IMR-90 (cell line): Measurements from ENCODE around the gene ACIN1. TPM values are rescaled to one million over a fixed set of nuclear protein-coding genes. Genes with fewer than 3 reads are reported as not detected.

Experiments used
- ATAC-seq: fragments of 200-7000 bp; cut with Tn5 transposase; 2 replicates; pipeline ENCODE4 v1.9.1; 2020; ENCODE audit warnings: low read depth, mild to moderate bottlenecking, moderate library complexity
- BruUV-seq: library from RNA; stranded (reverse); fragments of 400-500 nt; replicated peaks from 2 replicates; lab custom pipeline; 2021; lab: Mats Ljungman, UMichigan
- CTCF ChIA-PET: fragments of 300-600 bp; formaldehyde crosslinking; extraction: SDS; loops from one replicate; lab custom pipeline; 2021; ENCODE audit warnings: antibody characterized with exemption; lab: Yijun Ruan, JAX
- POLR2A ChIA-PET: fragments of 300-600 bp; sonication (Branson Sonifier 250); formaldehyde crosslinking; loops from one replicate; lab custom pipeline; 2022; ENCODE audit warnings: antibody characterized with exemption; ENCODE audit not compliant: unreplicated experiment; lab: Charles Lee
- DNase-seq: peaks from one replicate; pipeline ENCODE4 v3.0.0; 2013
- H2AFZ ChIP-seq: replicated peaks from 2 replicates; pipeline ENCODE3; 2013; ENCODE audit warnings: low read length, mild to moderate bottlenecking; ENCODE audit not compliant: poor library complexity
- H2AK5ac ChIP-seq: 2 replicates; pipeline ENCODE4 v1.6.1; 2013; ENCODE audit warnings: low read depth, low read length, inconsistent platforms
- H2AK9ac ChIP-seq: replicated peaks from 2 replicates; pipeline ENCODE3; 2013; ENCODE audit warnings: mild to moderate bottlenecking, low read depth, low read length, moderate library complexity; ENCODE audit not compliant: poor library complexity
- H2BK120ac ChIP-seq: 2 replicates; pipeline ENCODE4 v1.6.1; 2013; ENCODE audit warnings: low read depth, low read length, inconsistent platforms
- H2BK15ac ChIP-seq: 3 replicates; pipeline ENCODE4 v1.6.1; 2013; ENCODE audit warnings: low read depth, low read length, inconsistent platforms
- H2BK20ac ChIP-seq: 2 replicates; pipeline ENCODE4 v1.6.1; 2013; ENCODE audit warnings: low read depth, mild to moderate bottlenecking, inconsistent platforms, low read length, moderate library complexity
- H2BK5ac ChIP-seq: 2 replicates; pipeline ENCODE4 v1.6.1; 2013; ENCODE audit warnings: mild to moderate bottlenecking, low read depth, low read length, inconsistent platforms; ENCODE audit not compliant: poor library complexity, severe bottlenecking
- H3K14ac ChIP-seq: replicated peaks from 2 replicates; pipeline ENCODE4 v1.6.1; 2013; ENCODE audit warnings: low read depth, low read length, inconsistent platforms
- H3K18ac ChIP-seq: 2 replicates; pipeline ENCODE4 v1.6.1; 2013; ENCODE audit warnings: low read depth, low read length, control low read depth
- H3K23ac ChIP-seq: 2 replicates; pipeline ENCODE4 v1.6.1; 2013; ENCODE audit warnings: low read depth, low read length, inconsistent platforms
- H3K27ac ChIP-seq: 2 replicates; pipeline ENCODE4 v1.5.1; 2013; ENCODE audit warnings: mild to moderate bottlenecking, control low read depth, low read length; ENCODE audit not compliant: insufficient read depth
- H3K27me3 ChIP-seq: 2 replicates; pipeline ENCODE4 v1.6.1; 2013; ENCODE audit warnings: low read length; ENCODE audit not compliant: control insufficient read depth, insufficient read depth
- H3K36me3 ChIP-seq: 2 replicates; pipeline ENCODE4 v1.6.1; 2013; ENCODE audit warnings: low read length, mixed read lengths; ENCODE audit not compliant: control insufficient read depth, insufficient read depth
- H3K4ac ChIP-seq: 2 replicates; pipeline ENCODE4 v1.6.1; 2013; ENCODE audit warnings: low read depth, low read length, inconsistent platforms
- H3K4me1 ChIP-seq: 2 replicates; pipeline ENCODE4 v1.6.1; 2013; ENCODE audit warnings: low read length, mixed read lengths; ENCODE audit not compliant: control insufficient read depth, insufficient read depth
- H3K4me2 ChIP-seq: 2 replicates; pipeline ENCODE4 v1.6.1; 2013; ENCODE audit warnings: low read depth, mild to moderate bottlenecking, control low read depth, low read length, moderate library complexity
- H3K4me3 ChIP-seq: 2 replicates; pipeline ENCODE4 v1.5.1; 2013; ENCODE audit warnings: low read depth, mild to moderate bottlenecking, control low read depth, low read length, moderate library complexity; ENCODE audit not compliant: insufficient read depth
- H3K56ac ChIP-seq: 2 replicates; pipeline ENCODE4 v1.6.1; 2013; ENCODE audit warnings: low read length, inconsistent platforms; ENCODE audit not compliant: insufficient read depth; ENCODE audit errors: extremely low read depth
- H3K79me1 ChIP-seq, 2 experiments: 2 replicates each; pipeline ENCODE4 v1.6.1; 2013; ENCODE audit warnings: low read length in 2 of 2, inconsistent platforms in 1 of 2, low read depth in 1 of 2
- H3K9ac ChIP-seq: 2 replicates; pipeline ENCODE4 v1.6.1; 2013; ENCODE audit warnings: low read depth, low read length, control low read depth
- H3K9me1 ChIP-seq: 2 replicates; pipeline ENCODE4 v1.6.1; 2013; ENCODE audit warnings: low read length, inconsistent platforms; ENCODE audit not compliant: insufficient read depth
- H3K9me3 ChIP-seq: 2 replicates; pipeline ENCODE4 v1.6.1; 2013; ENCODE audit warnings: low read length; ENCODE audit not compliant: control insufficient read depth, insufficient read depth
- H4K20me1 ChIP-seq: 2 replicates; pipeline ENCODE4 v1.6.1; 2013; ENCODE audit warnings: low read length, inconsistent platforms; ENCODE audit not compliant: insufficient read depth
- H4K5ac ChIP-seq: 2 replicates; pipeline ENCODE4 v1.6.1; 2013; ENCODE audit warnings: mild to moderate bottlenecking, low read depth, low read length, control low read depth
- H4K8ac ChIP-seq, 2 experiments: 2 replicates each; pipeline ENCODE4 v1.6.1; 2013; ENCODE audit warnings: low read depth in 2 of 2, low read length in 2 of 2, control low read depth in 1 of 2, inconsistent platforms in 1 of 2
- H4K91ac ChIP-seq: 2 replicates; pipeline ENCODE4 v1.6.1; 2013; ENCODE audit warnings: low read depth, low read length, inconsistent platforms; ENCODE audit not compliant: insufficient read depth
- BHLHE40 ChIP-seq: fragments of 150-350 bp; IDR thresholded peaks from 2 replicates; pipeline ENCODE4 v1.6.1; 2016; ENCODE audit warnings: mild to moderate bottlenecking, low read depth, low read length
- CEBPB ChIP-seq: IDR thresholded peaks from 2 replicates; pipeline ENCODE4 v1.6.1; 2012; ENCODE audit warnings: low read depth, low read length, improper control_type of control experiment
- CHD1 ChIP-seq: IDR thresholded peaks from 2 replicates; pipeline ENCODE4 v1.6.1; 2012; ENCODE audit warnings: low read depth, low read length, improper control_type of control experiment
- CTCF ChIP-seq: conservative IDR thresholded peaks from 2 replicates; pipeline ENCODE4 v1.5.1; 2012; ENCODE audit warnings: mild to moderate bottlenecking, low read depth, low read length, improper control_type of control experiment
- ELK1 ChIP-seq: fragments of 150-350 bp; IDR thresholded peaks from 2 replicates; pipeline ENCODE4 v1.6.1; 2016; ENCODE audit warnings: low read depth, mild to moderate bottlenecking, low read length, moderate library complexity, borderline replicate concordance
- FOS ChIP-seq: fragments of 150-350 bp; IDR thresholded peaks from 2 replicates; pipeline ENCODE4 v1.6.1; 2016; ENCODE audit warnings: low read depth, low read length
- MAFK ChIP-seq: IDR thresholded peaks from 2 replicates; pipeline ENCODE4 v1.6.1; 2012; ENCODE audit warnings: low read depth, low read length, improper control_type of control experiment
- MAZ ChIP-seq: IDR thresholded peaks from 2 replicates; pipeline ENCODE4 v1.6.1; 2012; ENCODE audit warnings: low read depth, mild to moderate bottlenecking, low read length, improper control_type of control experiment, moderate library complexity, borderline replicate concordance
- MXI1 ChIP-seq: IDR thresholded peaks from 2 replicates; pipeline ENCODE4 v1.6.1; 2012; ENCODE audit warnings: low read depth, mild to moderate bottlenecking, low read length, moderate library complexity, borderline replicate concordance
- NFE2L2 ChIP-seq: fragments of 150-350 bp; IDR thresholded peaks from 2 replicates; pipeline ENCODE4 v1.6.1; 2016; ENCODE audit warnings: low read depth, mild to moderate bottlenecking, low read length
- POLR2A ChIP-seq: IDR thresholded peaks from 2 replicates; pipeline ENCODE4 v1.6.1; 2012; ENCODE audit warnings: mild to moderate bottlenecking, low read depth, low read length
- RAD21 ChIP-seq: IDR thresholded peaks from 2 replicates; pipeline ENCODE4 v1.6.1; 2012; ENCODE audit warnings: low read length, improper control_type of control experiment
- RCOR1 ChIP-seq: IDR thresholded peaks from 2 replicates; pipeline ENCODE4 v1.6.1; 2012; ENCODE audit warnings: mild to moderate bottlenecking, low read length, improper control_type of control experiment; ENCODE audit not compliant: insufficient replicate concordance
- RFX5 ChIP-seq: IDR thresholded peaks from 2 replicates; pipeline ENCODE4 v1.8.0; 2012; ENCODE audit warnings: low read depth, mild to moderate bottlenecking, low read length, moderate library complexity
- SMC3 ChIP-seq: fragments of 150-350 bp; IDR thresholded peaks from 2 replicates; pipeline ENCODE4 v1.6.1; 2016; ENCODE audit warnings: low read depth, mild to moderate bottlenecking, antibody characterized with exemption, low read length, moderate library complexity
- USF2 ChIP-seq: fragments of 150-350 bp; IDR thresholded peaks from 2 replicates; pipeline ENCODE4 v1.6.1; 2017; ENCODE audit warnings: mild to moderate bottlenecking, antibody characterized with exemption, low read length, low read depth
- WGBS, 2 experiments: methylation state at CpG; one replicate each; pipeline versions ENCODE4 v1.1.5 to v1.1.7; 2013; ENCODE audit warnings: missing lambda C conversion rate in 2 of 2; ENCODE audit not compliant: insufficient read length in 1 of 2; ENCODE audit errors: extremely low coverage in 2 of 2; 5-methylcytosine and 5-hydroxymethylcytosine counted together
- dilution Hi-C: fragments of 300-500 bp; cut with HindIII; formaldehyde crosslinking; loops from one replicate; pipeline ENCODE4 v1.14.3; 2018; ENCODE audit warnings: low sequenced_read_pairs; ENCODE audit not compliant: unreplicated experiment
- in situ Hi-C: fragments of 300-500 bp; cut with MboI; formaldehyde crosslinking; loops from 3 replicates; pipeline ENCODE4 v1.14.3; 2019; ENCODE audit warnings: low sequenced_read_pairs, inconsistent platforms, mixed read lengths
- intact Hi-C: fragments of 100-400 bp; cut with micrococcal nuclease; formaldehyde crosslinking; loops from 2 replicates; pipeline ENCODE4 v1.10.0; 2022
- polyA plus RNA-seq, 3 experiments: library from polyadenylated mRNA; depleted of rRNA; stranded (reverse); fragments of >200 nt; gene quantifications; 2 replicates each; pipeline ENCODE4 v1.2.3, GENCODE V29; 2012; ENCODE audit warnings: low replicate concordance in 1 of 3
- total RNA-seq: library from RNA; depleted of rRNA; stranded (reverse); fragments of >200 nt; gene quantifications from 2 replicates; pipeline ENCODE4 v1.2.3, GENCODE V29; 2012

The ACIN1 gene
- total and polyA plus RNA-seq, 2 of the 4 experiments (the other 2 are of a cell fraction): 73.8 to 185 TPM

GRCh38 chr14:23044840-23045239 lies 50.1 kb downstream of the ACIN1 start:
- no peak for TF ChIP-seq RCOR1
- no peak for TF ChIP-seq RAD21
- TF ChIP-seq CTCF: no peak
- TF ChIP-seq USF2: no peak
- no peak for TF ChIP-seq CEBPB
- TF ChIP-seq POLR2A: no peak
- TF ChIP-seq RFX5: no peak
- TF ChIP-seq MXI1: no peak
- no peak for TF ChIP-seq MAFK
- TF ChIP-seq ELK1: no peak
- TF ChIP-seq FOS: no peak
- TF ChIP-seq SMC3: no peak
- TF ChIP-seq CHD1: no peak
- TF ChIP-seq NFE2L2: no peak
- no peak for TF ChIP-seq BHLHE40
- no peak for TF ChIP-seq MAZ
- H3K14ac ChIP-seq: no peak overlapping the region
- no peak overlapping the region for H2AFZ ChIP-seq
- H3K36me3 ChIP-seq: no peaks in the 10 kb centered on the region
- H4K5ac ChIP-seq: no peak overlapping the region
- dilution Hi-C loops (no loop called here), intact Hi-C loops (no loop called here), in situ Hi-C loops (no loop called here)
- no peaks in the 10 kb centered on the region for H4K20me1 ChIP-seq
- peaks cover 7% of the 10 kb centered on the region for H3K4me1 ChIP-seq
- no peak overlapping the region for H2BK5ac ChIP-seq
- no peak overlapping the region for H2AK9ac ChIP-seq
- H3K9ac ChIP-seq: no peak overlapping the region
- H4K8ac ChIP-seq: no peak overlapping the region
- CTCF ChIA-PET: no interaction called here
- H3K9me1 ChIP-seq: peaks cover 12% of the 10 kb centered on the region
- no peak for DNase-seq
- no TSS peak for BruUV-seq
- no peak overlapping the region for H3K4ac ChIP-seq
- H3K23ac ChIP-seq: no peak overlapping the region
- no peaks in the 10 kb centered on the region for H3K27me3 ChIP-seq
- no peak for ATAC-seq
- no peak overlapping the region for H2BK15ac ChIP-seq
- WGBS, 2 experiments: 63% methylated on average over 1 of the region's 8 CpGs; no CpG with 5 or more reads in 1 of the 2 experiments
- H2BK20ac ChIP-seq: no peak overlapping the region
- H3K79me1 ChIP-seq: no peaks in the 10 kb centered on the region
- POLR2A ChIA-PET: no interaction called here
- no peak overlapping the region for H2BK120ac ChIP-seq
- H3K18ac ChIP-seq: no peak overlapping the region
- no peak overlapping the region for H3K4me2 ChIP-seq
- no peak overlapping the region for H3K56ac ChIP-seq
- no peak overlapping the region for H4K91ac ChIP-seq
- H3K4me3 ChIP-seq: no peak overlapping the region
- H2AK5ac ChIP-seq: no peak overlapping the region
- H3K27ac ChIP-seq: no peak overlapping the region
- no peaks in the 10 kb centered on the region for H3K9me3 ChIP-seq
